IMR-90 (cell line): Measurements from ENCODE around the gene PRRC1. TPM values are rescaled to one million over a fixed set of nuclear protein-coding genes. Genes with fewer than 3 reads are reported as not detected.

Experiments used
- ATAC-seq: fragments of 200-7000 bp; cut with Tn5 transposase; 2 replicates; pipeline ENCODE4 v1.9.1; 2020; ENCODE audit warnings: low read depth, mild to moderate bottlenecking, moderate library complexity
- BruUV-seq: library from RNA; stranded (reverse); fragments of 400-500 nt; replicated peaks from 2 replicates; lab custom pipeline; 2021; lab: Mats Ljungman, UMichigan
- CTCF ChIA-PET: fragments of 300-600 bp; formaldehyde crosslinking; extraction: SDS; loops from one replicate; lab custom pipeline; 2021; ENCODE audit warnings: antibody characterized with exemption; lab: Yijun Ruan, JAX
- POLR2A ChIA-PET: fragments of 300-600 bp; sonication (Branson Sonifier 250); formaldehyde crosslinking; loops from one replicate; lab custom pipeline; 2022; ENCODE audit warnings: antibody characterized with exemption; ENCODE audit not compliant: unreplicated experiment; lab: Charles Lee
- DNase-seq: peaks from one replicate; pipeline ENCODE4 v3.0.0; 2013
- H2AFZ ChIP-seq: replicated peaks from 2 replicates; pipeline ENCODE3; 2013; ENCODE audit warnings: low read length, mild to moderate bottlenecking; ENCODE audit not compliant: poor library complexity
- H2AK5ac ChIP-seq: 2 replicates; pipeline ENCODE4 v1.6.1; 2013; ENCODE audit warnings: low read depth, low read length, inconsistent platforms
- H2AK9ac ChIP-seq: replicated peaks from 2 replicates; pipeline ENCODE3; 2013; ENCODE audit warnings: mild to moderate bottlenecking, low read depth, low read length, moderate library complexity; ENCODE audit not compliant: poor library complexity
- H2BK120ac ChIP-seq: 2 replicates; pipeline ENCODE4 v1.6.1; 2013; ENCODE audit warnings: low read depth, low read length, inconsistent platforms
- H2BK15ac ChIP-seq: 3 replicates; pipeline ENCODE4 v1.6.1; 2013; ENCODE audit warnings: low read depth, low read length, inconsistent platforms
- H2BK20ac ChIP-seq: 2 replicates; pipeline ENCODE4 v1.6.1; 2013; ENCODE audit warnings: low read depth, mild to moderate bottlenecking, inconsistent platforms, low read length, moderate library complexity
- H2BK5ac ChIP-seq: 2 replicates; pipeline ENCODE4 v1.6.1; 2013; ENCODE audit warnings: mild to moderate bottlenecking, low read depth, low read length, inconsistent platforms; ENCODE audit not compliant: poor library complexity, severe bottlenecking
- H3K14ac ChIP-seq: replicated peaks from 2 replicates; pipeline ENCODE4 v1.6.1; 2013; ENCODE audit warnings: low read depth, low read length, inconsistent platforms
- H3K18ac ChIP-seq: 2 replicates; pipeline ENCODE4 v1.6.1; 2013; ENCODE audit warnings: low read depth, low read length, control low read depth
- H3K23ac ChIP-seq: 2 replicates; pipeline ENCODE4 v1.6.1; 2013; ENCODE audit warnings: low read depth, low read length, inconsistent platforms
- H3K27ac ChIP-seq: 2 replicates; pipeline ENCODE4 v1.5.1; 2013; ENCODE audit warnings: mild to moderate bottlenecking, control low read depth, low read length; ENCODE audit not compliant: insufficient read depth
- H3K27me3 ChIP-seq: 2 replicates; pipeline ENCODE4 v1.6.1; 2013; ENCODE audit warnings: low read length; ENCODE audit not compliant: control insufficient read depth, insufficient read depth
- H3K36me3 ChIP-seq: 2 replicates; pipeline ENCODE4 v1.6.1; 2013; ENCODE audit warnings: low read length, mixed read lengths; ENCODE audit not compliant: control insufficient read depth, insufficient read depth
- H3K4ac ChIP-seq: 2 replicates; pipeline ENCODE4 v1.6.1; 2013; ENCODE audit warnings: low read depth, low read length, inconsistent platforms
- H3K4me1 ChIP-seq: 2 replicates; pipeline ENCODE4 v1.6.1; 2013; ENCODE audit warnings: low read length, mixed read lengths; ENCODE audit not compliant: control insufficient read depth, insufficient read depth
- H3K4me2 ChIP-seq: 2 replicates; pipeline ENCODE4 v1.6.1; 2013; ENCODE audit warnings: low read depth, mild to moderate bottlenecking, control low read depth, low read length, moderate library complexity
- H3K4me3 ChIP-seq: 2 replicates; pipeline ENCODE4 v1.5.1; 2013; ENCODE audit warnings: low read depth, mild to moderate bottlenecking, control low read depth, low read length, moderate library complexity; ENCODE audit not compliant: insufficient read depth
- H3K56ac ChIP-seq: 2 replicates; pipeline ENCODE4 v1.6.1; 2013; ENCODE audit warnings: low read length, inconsistent platforms; ENCODE audit not compliant: insufficient read depth; ENCODE audit errors: extremely low read depth
- H3K79me1 ChIP-seq, 2 experiments: 2 replicates each; pipeline ENCODE4 v1.6.1; 2013; ENCODE audit warnings: low read length in 2 of 2, inconsistent platforms in 1 of 2, low read depth in 1 of 2
- H3K9ac ChIP-seq: 2 replicates; pipeline ENCODE4 v1.6.1; 2013; ENCODE audit warnings: low read depth, low read length, control low read depth
- H3K9me1 ChIP-seq: 2 replicates; pipeline ENCODE4 v1.6.1; 2013; ENCODE audit warnings: low read length, inconsistent platforms; ENCODE audit not compliant: insufficient read depth
- H3K9me3 ChIP-seq: 2 replicates; pipeline ENCODE4 v1.6.1; 2013; ENCODE audit warnings: low read length; ENCODE audit not compliant: control insufficient read depth, insufficient read depth
- H4K20me1 ChIP-seq: 2 replicates; pipeline ENCODE4 v1.6.1; 2013; ENCODE audit warnings: low read length, inconsistent platforms; ENCODE audit not compliant: insufficient read depth
- H4K5ac ChIP-seq: 2 replicates; pipeline ENCODE4 v1.6.1; 2013; ENCODE audit warnings: mild to moderate bottlenecking, low read depth, low read length, control low read depth
- H4K8ac ChIP-seq, 2 experiments: 2 replicates each; pipeline ENCODE4 v1.6.1; 2013; ENCODE audit warnings: low read depth in 2 of 2, low read length in 2 of 2, control low read depth in 1 of 2, inconsistent platforms in 1 of 2
- H4K91ac ChIP-seq: 2 replicates; pipeline ENCODE4 v1.6.1; 2013; ENCODE audit warnings: low read depth, low read length, inconsistent platforms; ENCODE audit not compliant: insufficient read depth
- CEBPB ChIP-seq: IDR thresholded peaks from 2 replicates; pipeline ENCODE4 v1.6.1; 2012; ENCODE audit warnings: low read depth, low read length, improper control_type of control experiment
- FOS ChIP-seq: fragments of 150-350 bp; IDR thresholded peaks from 2 replicates; pipeline ENCODE4 v1.6.1; 2016; ENCODE audit warnings: low read depth, low read length
- MAFK ChIP-seq: IDR thresholded peaks from 2 replicates; pipeline ENCODE4 v1.6.1; 2012; ENCODE audit warnings: low read depth, low read length, improper control_type of control experiment
- MXI1 ChIP-seq: IDR thresholded peaks from 2 replicates; pipeline ENCODE4 v1.6.1; 2012; ENCODE audit warnings: low read depth, mild to moderate bottlenecking, low read length, moderate library complexity, borderline replicate concordance
- NFE2L2 ChIP-seq: fragments of 150-350 bp; IDR thresholded peaks from 2 replicates; pipeline ENCODE4 v1.6.1; 2016; ENCODE audit warnings: low read depth, mild to moderate bottlenecking, low read length
- RCOR1 ChIP-seq: IDR thresholded peaks from 2 replicates; pipeline ENCODE4 v1.6.1; 2012; ENCODE audit warnings: mild to moderate bottlenecking, low read length, improper control_type of control experiment; ENCODE audit not compliant: insufficient replicate concordance
- RFX5 ChIP-seq: IDR thresholded peaks from 2 replicates; pipeline ENCODE4 v1.8.0; 2012; ENCODE audit warnings: low read depth, mild to moderate bottlenecking, low read length, moderate library complexity
- WGBS, 2 experiments: methylation state at CpG; one replicate each; pipeline versions ENCODE4 v1.1.5 to v1.1.7; 2013; ENCODE audit warnings: missing lambda C conversion rate in 2 of 2; ENCODE audit not compliant: insufficient read length in 1 of 2; ENCODE audit errors: extremely low coverage in 2 of 2; 5-methylcytosine and 5-hydroxymethylcytosine counted together
- dilution Hi-C: fragments of 300-500 bp; cut with HindIII; formaldehyde crosslinking; loops from one replicate; pipeline ENCODE4 v1.14.3; 2018; ENCODE audit warnings: low sequenced_read_pairs; ENCODE audit not compliant: unreplicated experiment
- in situ Hi-C: fragments of 300-500 bp; cut with MboI; formaldehyde crosslinking; loops from 3 replicates; pipeline ENCODE4 v1.14.3; 2019; ENCODE audit warnings: low sequenced_read_pairs, inconsistent platforms, mixed read lengths
- intact Hi-C: fragments of 100-400 bp; cut with micrococcal nuclease; formaldehyde crosslinking; loops from 2 replicates; pipeline ENCODE4 v1.10.0; 2022
- polyA plus RNA-seq, 3 experiments: library from polyadenylated mRNA; depleted of rRNA; stranded (reverse); fragments of >200 nt; gene quantifications; 2 replicates each; pipeline ENCODE4 v1.2.3, GENCODE V29; 2012; ENCODE audit warnings: low replicate concordance in 1 of 3
- total RNA-seq: library from RNA; depleted of rRNA; stranded (reverse); fragments of >200 nt; gene quantifications from 2 replicates; pipeline ENCODE4 v1.2.3, GENCODE V29; 2012
- TF ChIP-seq, protein P1 (sequence below): fragments of 150-350 bp; IDR thresholded peaks from 2 replicates; pipeline ENCODE4 v1.6.1; 2017; ENCODE audit warnings: mild to moderate bottlenecking, antibody characterized with exemption, low read length, low read depth
- TF ChIP-seq, protein P2 (sequence below): conservative IDR thresholded peaks from 2 replicates; pipeline ENCODE4 v1.5.1; 2012; ENCODE audit warnings: mild to moderate bottlenecking, low read depth, low read length, improper control_type of control experiment

Gene PRRC1
- total and polyA plus RNA-seq, 2 of the 4 experiments (the other 2 are of a cell fraction), result 46.8 to 63.1 TPM

DNA sequence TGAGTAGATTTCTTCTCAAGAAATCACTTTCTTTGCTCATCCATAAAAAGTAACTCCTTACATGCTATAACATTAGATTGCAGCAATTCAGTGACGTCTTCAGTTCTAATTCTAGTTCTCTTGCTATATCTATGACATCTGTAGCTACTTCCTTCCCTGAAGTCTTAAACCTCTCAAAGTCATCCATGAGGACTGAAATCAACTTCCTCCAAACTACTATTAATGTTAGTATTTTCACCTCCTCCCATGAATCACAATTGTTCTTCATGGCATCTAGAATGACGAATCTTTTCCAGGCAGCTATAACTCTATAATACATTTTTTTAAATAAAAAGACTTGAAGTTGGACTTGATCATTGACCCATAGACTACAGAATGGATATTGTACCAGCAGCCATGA, 46.2 kb upstream of the PRRC1 start:
- TF ChIP-seq RCOR1, result no peak
- TF ChIP-seq FOS, result no peak
- no peak for TF ChIP-seq CEBPB
- TF ChIP-seq MXI1, result no peak
- TF ChIP-seq RFX5, result no peak
- TF ChIP-seq, protein P1, sequence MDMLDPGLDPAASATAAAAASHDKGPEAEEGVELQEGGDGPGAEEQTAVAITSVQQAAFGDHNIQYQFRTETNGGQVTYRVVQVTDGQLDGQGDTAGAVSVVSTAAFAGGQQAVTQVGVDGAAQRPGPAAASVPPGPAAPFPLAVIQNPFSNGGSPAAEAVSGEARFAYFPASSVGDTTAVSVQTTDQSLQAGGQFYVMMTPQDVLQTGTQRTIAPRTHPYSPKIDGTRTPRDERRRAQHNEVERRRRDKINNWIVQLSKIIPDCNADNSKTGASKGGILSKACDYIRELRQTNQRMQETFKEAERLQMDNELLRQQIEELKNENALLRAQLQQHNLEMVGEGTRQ, result no peak
- no peak for TF ChIP-seq NFE2L2
- TF ChIP-seq, protein P2, sequence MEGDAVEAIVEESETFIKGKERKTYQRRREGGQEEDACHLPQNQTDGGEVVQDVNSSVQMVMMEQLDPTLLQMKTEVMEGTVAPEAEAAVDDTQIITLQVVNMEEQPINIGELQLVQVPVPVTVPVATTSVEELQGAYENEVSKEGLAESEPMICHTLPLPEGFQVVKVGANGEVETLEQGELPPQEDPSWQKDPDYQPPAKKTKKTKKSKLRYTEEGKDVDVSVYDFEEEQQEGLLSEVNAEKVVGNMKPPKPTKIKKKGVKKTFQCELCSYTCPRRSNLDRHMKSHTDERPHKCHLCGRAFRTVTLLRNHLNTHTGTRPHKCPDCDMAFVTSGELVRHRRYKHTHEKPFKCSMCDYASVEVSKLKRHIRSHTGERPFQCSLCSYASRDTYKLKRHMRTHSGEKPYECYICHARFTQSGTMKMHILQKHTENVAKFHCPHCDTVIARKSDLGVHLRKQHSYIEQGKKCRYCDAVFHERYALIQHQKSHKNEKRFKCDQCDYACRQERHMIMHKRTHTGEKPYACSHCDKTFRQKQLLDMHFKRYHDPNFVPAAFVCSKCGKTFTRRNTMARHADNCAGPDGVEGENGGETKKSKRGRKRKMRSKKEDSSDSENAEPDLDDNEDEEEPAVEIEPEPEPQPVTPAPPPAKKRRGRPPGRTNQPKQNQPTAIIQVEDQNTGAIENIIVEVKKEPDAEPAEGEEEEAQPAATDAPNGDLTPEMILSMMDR, result no peak
- TF ChIP-seq MAFK, result no peak
- Histone ChIP-seq H2BK120ac (no peak overlapping the region), H3K18ac (no peak overlapping the region), H3K23ac (no peak overlapping the region), H3K27ac (no peak overlapping the region), H4K20me1 (no peaks in the 10 kb centered on the region), H2BK5ac (no peak overlapping the region), H3K4me3 (no peak overlapping the region), H2BK15ac (no peak overlapping the region), H3K56ac (no peak overlapping the region), H4K8ac (no peak overlapping the region), H3K14ac (no peak overlapping the region), H2AK9ac (no peak overlapping the region), H2AK5ac (no peak overlapping the region), H3K79me1 (no peaks in the 10 kb centered on the region), H2BK20ac (no peak overlapping the region), H4K91ac (no peak overlapping the region), H3K4me2 (no peak overlapping the region), H2AFZ (no peak overlapping the region), H3K4me1 (no peaks in the 10 kb centered on the region), H3K27me3 (peaks cover 3% of the 10 kb centered on the region; the same call in 1 of the 2 replicates), H4K5ac (no peak overlapping the region), H3K9me3 (no peaks in the 10 kb centered on the region), H3K9ac (no peak overlapping the region), H3K9me1 (no peaks in the 10 kb centered on the region), H3K4ac (no peak overlapping the region), H3K36me3 (no peaks in the 10 kb centered on the region)
- WGBS, 2 experiments, result no CpG with 5 or more reads among the region's 2 CpGs
- DNase-seq (no peak), ATAC-seq (no peak)
- CTCF ChIA-PET, result interaction anchor here (0.6 kb wide), 1 partner anchor 12 kb away, joined by 3 read pairs; no protein-coding TSS in a partner anchor
- in situ Hi-C loops (no loop called here), dilution Hi-C loops (no loop called here), intact Hi-C loops (no loop called here)
- BruUV-seq, result no TSS peak
- POLR2A ChIA-PET, result no interaction called here
